BLaER1 (cell line): Measurements from ENCODE around the gene VOPP1.

ENCODE experiments used
- H3K27ac ChIP-seq: shearing (Covaris generic); formaldehyde crosslinking; 2 replicates; pipeline ENCODE4 v1.8.1; 2022
- H3K27me3 ChIP-seq: shearing (Covaris generic); formaldehyde crosslinking; 2 replicates; pipeline ENCODE4 v1.8.1; 2022
- H3K36me3 ChIP-seq: shearing (Covaris generic); formaldehyde crosslinking; 2 replicates; pipeline ENCODE4 v1.8.1; 2022
- H3K4me1 ChIP-seq: shearing (Covaris generic); formaldehyde crosslinking; 2 replicates; pipeline ENCODE4 v1.8.1; 2022
- H3K4me2 ChIP-seq: shearing (Covaris generic); formaldehyde crosslinking; 2 replicates; pipeline ENCODE4 v1.8.1; 2022
- H3K4me3 ChIP-seq: shearing (Covaris generic); formaldehyde crosslinking; 2 replicates; pipeline ENCODE4 v1.8.1; 2022
- H3K9ac ChIP-seq: shearing (Covaris generic); formaldehyde crosslinking; 2 replicates; pipeline ENCODE4 v1.8.1; 2022
- H3K9me3 ChIP-seq: shearing (Covaris generic); formaldehyde crosslinking; 2 replicates; pipeline ENCODE4 v1.8.1; 2022
- H4K20me1 ChIP-seq: shearing (Covaris generic); formaldehyde crosslinking; 2 replicates; pipeline ENCODE4 v1.8.1; 2022
- Cebpa-rat ChIP-seq: shearing (Covaris generic); IDR thresholded peaks from 2 replicates; pipeline ENCODE4 v1.8.1; 2022

Gene VOPP1

GRCh38 chr7:55485501-55486191 lies 86.7 kb downstream of the VOPP1 start:
- Histone ChIP-seq H3K9me3 (no peaks in the 10 kb centered on the region), H4K20me1 (peaks cover 9% of the 10 kb centered on the region; the same call in 1 of the 2 replicates)

GRCh38 chr7:55484834-55485233 lies 87.5 kb downstream of the VOPP1 start:
- Histone ChIP-seq H3K4me1 (0 out of 2 replicates have a peak, but pooled peaks cover 6% of the 10 kb centered on the region), H3K9ac (no peak overlapping the region), H3K36me3 (peaks cover 70% of the 10 kb centered on the region), H3K9me3 (no peaks in the 10 kb centered on the region), H3K4me2 (no peak overlapping the region), H3K27ac (no peak overlapping the region), H4K20me1 (peaks cover 9% of the 10 kb centered on the region; the same call in 1 of the 2 replicates), H3K4me3 (no peak overlapping the region), H3K27me3 (no peaks in the 10 kb centered on the region)
- no peak for TF ChIP-seq Cebpa-rat

More at GRCh38 chr7:55485501-55486191, 86.7 kb downstream of the VOPP1 start:
- Histone ChIP-seq H3K4me1 (0 out of 2 replicates have a peak, but pooled peaks cover 6% of the 10 kb centered on the region), H3K4me3 (no peak overlapping the region), H3K27me3 (no peaks in the 10 kb centered on the region), H3K36me3 (peaks cover 78% of the 10 kb centered on the region), H3K27ac (no peak overlapping the region), H3K4me2 (no peak overlapping the region), H3K9ac (no peak overlapping the region)
- no peak for TF ChIP-seq Cebpa-rat

GRCh38 chr7:55484241-55484640 lies 88.1 kb downstream of the VOPP1 start:
- H3K4me1 ChIP-seq, result 0 out of 2 replicates have a peak, but pooled peaks cover 6% of the 10 kb centered on the region
- no peak overlapping the region for H3K4me2 ChIP-seq
- H3K9me3 ChIP-seq, result no peaks in the 10 kb centered on the region
- no peak overlapping the region for H3K27ac ChIP-seq
- no peak overlapping the region for H3K4me3 ChIP-seq
- H3K9ac ChIP-seq, result no peak overlapping the region
- no peak for TF ChIP-seq Cebpa-rat
- no peaks in the 10 kb centered on the region for H3K27me3 ChIP-seq
- peaks cover 9% of the 10 kb centered on the region; the same call in 1 of the 2 replicates for H4K20me1 ChIP-seq
- H3K36me3 ChIP-seq, result peaks cover 64% of the 10 kb centered on the region

GRCh38 chr7:55483046-55483445 lies 89.3 kb downstream of the VOPP1 start:
- H4K20me1 ChIP-seq, result peaks cover 9% of the 10 kb centered on the region; the same call in 1 of the 2 replicates
- H3K4me3 ChIP-seq, result no peak overlapping the region
- H3K36me3 ChIP-seq, result peaks cover 55% of the 10 kb centered on the region

GRCh38 chr7:55481155-55481554 lies 91.1 kb downstream of the VOPP1 start:
- Histone ChIP-seq H3K4me3 (no peak overlapping the region), H3K4me1 (no peaks in the 10 kb centered on the region), H3K9me3 (no peaks in the 10 kb centered on the region), H3K36me3 (peaks cover 53% of the 10 kb centered on the region), H3K27ac (no peak overlapping the region), H3K9ac (no peak overlapping the region), H3K27me3 (no peaks in the 10 kb centered on the region), H4K20me1 (peaks cover 9% of the 10 kb centered on the region; the same call in 1 of the 2 replicates), H3K4me2 (no peak overlapping the region)
- TF ChIP-seq Cebpa-rat, result no peak

More at GRCh38 chr7:55483046-55483445, 89.3 kb downstream of the VOPP1 start:
- Histone ChIP-seq H3K4me2 (no peak overlapping the region), H3K27ac (no peak overlapping the region), H3K9ac (no peak overlapping the region), H3K27me3 (no peaks in the 10 kb centered on the region), H3K4me1 (no peaks in the 10 kb centered on the region), H3K9me3 (no peaks in the 10 kb centered on the region)
- no peak for TF ChIP-seq Cebpa-rat

GRCh38 chr7:55478700-55479099 lies 93.6 kb downstream of the VOPP1 start:
- no peak for TF ChIP-seq Cebpa-rat
- Histone ChIP-seq H3K9ac (no peak overlapping the region), H3K9me3 (no peaks in the 10 kb centered on the region), H4K20me1 (peaks cover 21% of the 10 kb centered on the region; the same call in 1 of the 2 replicates), H3K4me3 (no peak overlapping the region), H3K4me1 (no peaks in the 10 kb centered on the region), H3K27me3 (no peaks in the 10 kb centered on the region), H3K4me2 (no peak overlapping the region), H3K36me3 (peaks cover 44% of the 10 kb centered on the region), H3K27ac (no peak overlapping the region)

GRCh38 chr7:55477781-55478374 lies 94.4 kb downstream of the VOPP1 start:
- H3K27me3 ChIP-seq, result no peaks in the 10 kb centered on the region
- H3K4me1 ChIP-seq, result no peaks in the 10 kb centered on the region
- H3K4me2 ChIP-seq, result no peak overlapping the region
- H4K20me1 ChIP-seq, result peaks cover 21% of the 10 kb centered on the region; the same call in 1 of the 2 replicates
- H3K36me3 ChIP-seq, result peaks cover 41% of the 10 kb centered on the region
- no peak overlapping the region for H3K9ac ChIP-seq
- no peaks in the 10 kb centered on the region for H3K9me3 ChIP-seq
- H3K27ac ChIP-seq, result no peak overlapping the region
- H3K4me3 ChIP-seq, result no peak overlapping the region
- no peak for TF ChIP-seq Cebpa-rat

GRCh38 chr7:55476852-55477780 lies 95.2 kb downstream of the VOPP1 start:
- H3K4me1 ChIP-seq, result no peaks in the 10 kb centered on the region
- H3K36me3 ChIP-seq, result peaks cover 42% of the 10 kb centered on the region
- no peak overlapping the region for H3K4me2 ChIP-seq
- no peak overlapping the region for H3K4me3 ChIP-seq
- no peak overlapping the region for H3K27ac ChIP-seq
- no peaks in the 10 kb centered on the region for H3K27me3 ChIP-seq
- TF ChIP-seq Cebpa-rat, result no peak
- no peaks in the 10 kb centered on the region for H3K9me3 ChIP-seq
- peaks cover 21% of the 10 kb centered on the region; the same call in 1 of the 2 replicates for H4K20me1 ChIP-seq
- H3K9ac ChIP-seq, result no peak overlapping the region
